ENCODE results near the gene GMCL1. TPM values are rescaled to one million over a fixed set of nuclear protein-coding genes. Genes with fewer than 3 reads are reported as not detected.

The GMCL1 gene
- total and polyA plus RNA-seq, 2 of the 13 experiments (the other 11 are each of a cell fraction or from before 2014, with no cell fraction given) = 18.7 to 24.0 TPM

DNA sequence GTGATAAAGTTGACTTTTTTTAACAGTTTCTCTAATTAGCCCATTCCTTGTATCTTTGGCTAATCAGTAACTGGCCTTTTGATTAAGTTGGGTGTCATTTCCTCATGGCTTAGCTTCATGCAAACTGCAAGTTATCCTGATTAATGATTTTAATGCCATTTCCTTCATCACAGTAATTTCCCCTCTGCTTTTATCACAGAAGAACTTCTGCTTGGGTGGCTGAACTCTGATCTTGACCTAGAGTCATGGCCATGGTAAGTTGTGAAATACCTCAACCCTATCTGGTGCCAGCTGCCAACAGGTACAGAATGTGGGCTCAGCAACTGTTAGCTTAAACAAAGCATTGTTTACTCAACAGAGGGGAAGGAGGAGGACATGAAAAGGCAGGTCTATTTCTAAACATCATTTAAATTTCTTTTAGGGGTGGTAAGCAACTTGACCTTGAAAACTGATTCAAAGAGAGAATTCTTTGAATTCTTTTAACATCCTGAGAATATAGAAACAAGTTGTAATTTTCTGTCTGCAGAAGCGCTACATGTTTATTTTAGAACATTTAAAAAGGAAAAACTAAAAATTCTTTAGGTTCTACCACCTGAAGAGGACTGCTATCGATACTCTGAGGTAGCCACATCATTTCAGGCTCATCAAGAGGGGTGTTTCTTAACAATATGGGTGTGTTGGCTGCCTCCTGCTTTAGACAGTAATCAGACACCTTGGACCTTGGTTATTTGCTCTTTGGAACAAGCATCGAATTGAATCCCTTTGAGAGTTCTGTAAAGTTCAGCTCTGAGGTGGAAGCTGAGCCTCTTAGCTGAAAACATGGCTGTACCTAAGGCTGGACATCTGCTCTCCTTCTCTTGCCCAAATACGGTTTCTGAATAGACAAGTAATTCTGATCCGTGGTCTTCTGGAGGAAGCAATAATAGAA, 47.9 kb upstream of the GMCL1 start (continued):
- TF ChIP-seq, protein P1, sequence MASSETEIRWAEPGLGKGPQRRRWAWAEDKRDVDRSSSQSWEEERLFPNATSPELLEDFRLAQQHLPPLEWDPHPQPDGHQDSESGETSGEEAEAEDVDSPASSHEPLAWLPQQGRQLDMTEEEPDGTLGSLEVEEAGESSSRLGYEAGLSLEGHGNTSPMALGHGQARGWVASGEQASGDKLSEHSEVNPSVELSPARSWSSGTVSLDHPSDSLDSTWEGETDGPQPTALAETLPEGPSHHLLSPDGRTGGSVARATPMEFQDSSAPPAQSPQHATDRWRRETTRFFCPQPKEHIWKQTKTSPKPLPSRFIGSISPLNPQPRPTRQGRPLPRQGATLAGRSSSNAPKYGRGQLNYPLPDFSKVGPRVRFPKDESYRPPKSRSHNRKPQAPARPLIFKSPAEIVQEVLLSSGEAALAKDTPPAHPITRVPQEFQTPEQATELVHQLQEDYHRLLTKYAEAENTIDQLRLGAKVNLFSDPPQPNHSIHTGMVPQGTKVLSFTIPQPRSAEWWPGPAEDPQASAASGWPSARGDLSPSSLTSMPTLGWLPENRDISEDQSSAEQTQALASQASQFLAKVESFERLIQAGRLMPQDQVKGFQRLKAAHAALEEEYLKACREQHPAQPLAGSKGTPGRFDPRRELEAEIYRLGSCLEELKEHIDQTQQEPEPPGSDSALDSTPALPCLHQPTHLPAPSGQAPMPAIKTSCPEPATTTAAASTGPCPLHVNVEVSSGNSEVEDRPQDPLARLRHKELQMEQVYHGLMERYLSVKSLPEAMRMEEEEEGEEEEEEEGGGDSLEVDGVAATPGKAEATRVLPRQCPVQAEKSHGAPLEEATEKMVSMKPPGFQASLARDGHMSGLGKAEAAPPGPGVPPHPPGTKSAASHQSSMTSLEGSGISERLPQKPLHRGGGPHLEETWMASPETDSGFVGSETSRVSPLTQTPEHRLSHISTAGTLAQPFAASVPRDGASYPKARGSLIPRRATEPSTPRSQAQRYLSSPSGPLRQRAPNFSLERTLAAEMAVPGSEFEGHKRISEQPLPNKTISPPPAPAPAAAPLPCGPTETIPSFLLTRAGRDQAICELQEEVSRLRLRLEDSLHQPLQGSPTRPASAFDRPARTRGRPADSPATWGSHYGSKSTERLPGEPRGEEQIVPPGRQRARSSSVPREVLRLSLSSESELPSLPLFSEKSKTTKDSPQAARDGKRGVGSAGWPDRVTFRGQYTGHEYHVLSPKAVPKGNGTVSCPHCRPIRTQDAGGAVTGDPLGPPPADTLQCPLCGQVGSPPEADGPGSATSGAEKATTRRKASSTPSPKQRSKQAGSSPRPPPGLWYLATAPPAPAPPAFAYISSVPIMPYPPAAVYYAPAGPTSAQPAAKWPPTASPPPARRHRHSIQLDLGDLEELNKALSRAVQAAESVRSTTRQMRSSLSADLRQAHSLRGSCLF (CRISPR knock-in tag; IDR thresholded peaks at IDR 0.05; ENCODE audit: borderline replicate concordance) = no peak
- TF ChIP-seq CBX5 (CRISPR knock-in tag; IDR thresholded peaks at IDR 0.05; ENCODE audit: borderline replicate concordance) = peak; percentile 93
- TF ChIP-seq, protein P2, sequence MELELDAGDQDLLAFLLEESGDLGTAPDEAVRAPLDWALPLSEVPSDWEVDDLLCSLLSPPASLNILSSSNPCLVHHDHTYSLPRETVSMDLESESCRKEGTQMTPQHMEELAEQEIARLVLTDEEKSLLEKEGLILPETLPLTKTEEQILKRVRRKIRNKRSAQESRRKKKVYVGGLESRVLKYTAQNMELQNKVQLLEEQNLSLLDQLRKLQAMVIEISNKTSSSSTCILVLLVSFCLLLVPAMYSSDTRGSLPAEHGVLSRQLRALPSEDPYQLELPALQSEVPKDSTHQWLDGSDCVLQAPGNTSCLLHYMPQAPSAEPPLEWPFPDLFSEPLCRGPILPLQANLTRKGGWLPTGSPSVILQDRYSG (CRISPR knock-in tag; IDR thresholded peaks at IDR 0.05) = no peak
- TF ChIP-seq, protein P3, sequence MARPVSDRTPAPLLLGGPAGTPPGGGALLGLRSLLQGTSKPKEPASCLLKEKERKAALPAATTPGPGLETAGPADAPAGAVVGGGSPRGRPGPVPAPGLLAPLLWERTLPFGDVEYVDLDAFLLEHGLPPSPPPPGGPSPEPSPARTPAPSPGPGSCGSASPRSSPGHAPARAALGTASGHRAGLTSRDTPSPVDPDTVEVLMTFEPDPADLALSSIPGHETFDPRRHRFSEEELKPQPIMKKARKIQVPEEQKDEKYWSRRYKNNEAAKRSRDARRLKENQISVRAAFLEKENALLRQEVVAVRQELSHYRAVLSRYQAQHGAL (CRISPR knock-in tag; IDR thresholded peaks at IDR 0.05; ENCODE audit: not compliant biosample characterization) = no peak
- peak; percentile 81 for TF ChIP-seq POGZ (CRISPR knock-in tag; IDR thresholded peaks at IDR 0.05)
- peak; percentile 91 for TF ChIP-seq CCDC6 (CRISPR knock-in tag; IDR thresholded peaks at IDR 0.05)
- TF ChIP-seq KAT2B (IDR thresholded peaks at IDR 0.05; ENCODE audit: borderline replicate concordance, low read depth, low read length) = no peak
- TF ChIP-seq CAMTA2 (CRISPR knock-in tag; IDR thresholded peaks at IDR 0.05; ENCODE audit: borderline replicate concordance) = no peak
- peak; percentile 96 for TF ChIP-seq FOXK1 (CRISPR knock-in tag; IDR thresholded peaks at IDR 0.05; ENCODE audit: borderline replicate concordance, low read depth)
- TF ChIP-seq, protein P4, sequence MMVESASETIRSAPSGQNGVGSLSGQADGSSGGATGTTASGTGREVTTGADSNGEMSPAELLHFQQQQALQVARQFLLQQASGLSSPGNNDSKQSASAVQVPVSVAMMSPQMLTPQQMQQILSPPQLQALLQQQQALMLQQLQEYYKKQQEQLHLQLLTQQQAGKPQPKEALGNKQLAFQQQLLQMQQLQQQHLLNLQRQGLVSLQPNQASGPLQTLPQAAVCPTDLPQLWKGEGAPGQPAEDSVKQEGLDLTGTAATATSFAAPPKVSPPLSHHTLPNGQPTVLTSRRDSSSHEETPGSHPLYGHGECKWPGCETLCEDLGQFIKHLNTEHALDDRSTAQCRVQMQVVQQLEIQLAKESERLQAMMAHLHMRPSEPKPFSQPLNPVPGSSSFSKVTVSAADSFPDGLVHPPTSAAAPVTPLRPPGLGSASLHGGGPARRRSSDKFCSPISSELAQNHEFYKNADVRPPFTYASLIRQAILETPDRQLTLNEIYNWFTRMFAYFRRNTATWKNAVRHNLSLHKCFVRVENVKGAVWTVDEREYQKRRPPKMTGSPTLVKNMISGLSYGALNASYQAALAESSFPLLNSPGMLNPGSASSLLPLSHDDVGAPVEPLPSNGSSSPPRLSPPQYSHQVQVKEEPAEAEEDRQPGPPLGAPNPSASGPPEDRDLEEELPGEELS (CRISPR knock-in tag; IDR thresholded peaks at IDR 0.05) = peak; percentile 99
- TF ChIP-seq, protein P5, sequence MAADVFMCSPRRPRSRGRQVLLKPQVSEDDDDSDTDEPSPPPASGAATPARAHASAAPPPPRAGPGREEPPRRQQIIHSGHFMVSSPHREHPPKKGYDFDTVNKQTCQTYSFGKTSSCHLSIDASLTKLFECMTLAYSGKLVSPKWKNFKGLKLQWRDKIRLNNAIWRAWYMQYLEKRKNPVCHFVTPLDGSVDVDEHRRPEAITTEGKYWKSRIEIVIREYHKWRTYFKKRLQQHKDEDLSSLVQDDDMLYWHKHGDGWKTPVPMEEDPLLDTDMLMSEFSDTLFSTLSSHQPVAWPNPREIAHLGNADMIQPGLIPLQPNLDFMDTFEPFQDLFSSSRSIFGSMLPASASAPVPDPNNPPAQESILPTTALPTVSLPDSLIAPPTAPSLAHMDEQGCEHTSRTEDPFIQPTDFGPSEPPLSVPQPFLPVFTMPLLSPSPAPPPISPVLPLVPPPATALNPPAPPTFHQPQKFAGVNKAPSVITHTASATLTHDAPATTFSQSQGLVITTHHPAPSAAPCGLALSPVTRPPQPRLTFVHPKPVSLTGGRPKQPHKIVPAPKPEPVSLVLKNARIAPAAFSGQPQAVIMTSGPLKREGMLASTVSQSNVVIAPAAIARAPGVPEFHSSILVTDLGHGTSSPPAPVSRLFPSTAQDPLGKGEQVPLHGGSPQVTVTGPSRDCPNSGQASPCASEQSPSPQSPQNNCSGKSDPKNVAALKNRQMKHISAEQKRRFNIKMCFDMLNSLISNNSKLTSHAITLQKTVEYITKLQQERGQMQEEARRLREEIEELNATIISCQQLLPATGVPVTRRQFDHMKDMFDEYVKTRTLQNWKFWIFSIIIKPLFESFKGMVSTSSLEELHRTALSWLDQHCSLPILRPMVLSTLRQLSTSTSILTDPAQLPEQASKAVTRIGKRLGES (CRISPR knock-in tag; IDR thresholded peaks at IDR 0.05; ENCODE audit: borderline replicate concordance) = no peak
- TF ChIP-seq SP1 (IDR thresholded peaks at IDR 0.05) = no peak
- 0 out of 2 replicates have a peak, but pooled peaks have one; percentile 32 for TF ChIP-seq SP1 (CRISPR knock-in tag; IDR thresholded peaks at IDR 0.05)
- peak; percentile 92 for TF ChIP-seq MED1 (CRISPR knock-in tag; IDR thresholded peaks at IDR 0.05)
- no peak for TF ChIP-seq NRL (CRISPR knock-in tag; IDR thresholded peaks at IDR 0.05; ENCODE audit: borderline replicate concordance)
- no peak; the same call in 1 of the 2 replicates for TF ChIP-seq ZNF552 (CRISPR knock-in tag; IDR thresholded peaks at IDR 0.05; ENCODE audit: borderline replicate concordance)
